K562 (cell line): ENCODE measurements around the gene CHCHD5. TPM values are rescaled to one million over a fixed set of nuclear protein-coding genes. Genes with fewer than 3 reads are reported as not detected.
A peak's percentile ranks its signal among the peaks of the same experiment; 100 is the strongest.

Experiments used
- FOXJ3 ChIP-seq: sonication (generic); formaldehyde crosslinking; IDR thresholded peaks from 2 replicates; pipeline ENCODE4 v1.4.0; 2020; ENCODE audit warnings: mild to moderate bottlenecking, missing genetic modification reagents
- FOXP4 ChIP-seq: sonication (generic); formaldehyde crosslinking; IDR thresholded peaks from 2 replicates; pipeline ENCODE4 v1.8.0; 2022; ENCODE audit warnings: mild to moderate bottlenecking, missing genetic modification reagents, borderline replicate concordance
- HCFC1 ChIP-seq: IDR thresholded peaks from 2 replicates; pipeline ENCODE4 v1.6.1; 2012; ENCODE audit warnings: low read depth, low read length, improper control_type of control experiment
- NR2C2 ChIP-seq, 2 experiments: fragments of 200-800 bp in 1 of 2; sonication (Bioruptor generic) in 1 of 2; sonication (generic) in 1 of 2; formaldehyde crosslinking in 1 of 2; IDR thresholded peaks; 2 replicates each; pipeline versions ENCODE4 v1.6.1 to v1.8.0; 2016 to 2022; ENCODE audit warnings: mild to moderate bottlenecking in 1 of 2, missing compliant biosample characterization in 1 of 2, missing genetic modification characterization in 1 of 2, missing genetic modification reagents in 1 of 2
- PATZ1 ChIP-seq: fragments of 250-450 bp; sonication (Bioruptor Pico); IDR thresholded peaks from 2 replicates; pipeline ENCODE4 v1.5.0; 2020; ENCODE audit warnings: mild to moderate bottlenecking, borderline replicate concordance
- PHB ChIP-seq: fragments of 250-450 bp; sonication (Bioruptor Pico); IDR thresholded peaks from 2 replicates; pipeline ENCODE4 v1.5.0; 2021
- TEAD1 ChIP-seq, 2 experiments: fragments of 450-650 bp in 1 of 2; sonication (generic) in 1 of 2; formaldehyde crosslinking; IDR thresholded peaks; 2 replicates each; pipeline versions ENCODE4 v1.4.0 to v1.8.0; 2020 to 2022; ENCODE audit warnings: mild to moderate bottlenecking in 2 of 2, missing genetic modification reagents in 1 of 2
- WHSC1 ChIP-seq: IDR thresholded peaks from one replicate; pipeline ENCODE4 v1.6.1; 2012; ENCODE audit warnings: low read length, control low read depth, inconsistent platforms
- ZBTB7A ChIP-seq: IDR thresholded peaks from 2 replicates; pipeline ENCODE4 v1.6.1; 2011; ENCODE audit warnings: low read depth, mild to moderate bottlenecking, low read length, moderate library complexity, borderline replicate concordance; ENCODE audit not compliant: control insufficient read depth
- ZNF124 ChIP-seq: sonication (generic); formaldehyde crosslinking; IDR thresholded peaks from 2 replicates; pipeline ENCODE4 v1.8.1; 2022; ENCODE audit warnings: missing genetic modification reagents
- polyA plus RNA-seq, 8 experiments: library from polyadenylated mRNA; depleted of rRNA in 4 of 8; stranded (reverse) in 5 of 8; unstranded in 3 of 8; fragments of >200 nt; fragmentation: Nextera tagmentation in 2 of 8; fragmentation: Illumina TruSeq in 1 of 8; extraction: Ambion mirVana in 2 of 8; extraction: Trizol in 1 of 8; gene quantifications; 2 replicates each; pipeline versions ENCODE4 v1.2.1 to v1.2.3, GENCODE V29; 2011 to 2014; ENCODE audit warnings: inconsistent platforms in 1 of 8, missing spikeins in 1 of 8
- total RNA-seq, 7 experiments: library from RNA; depleted of rRNA in 6 of 7; stranded (reverse); fragments of >200 nt in 6 of 7; fragmentation: Illumina TruSeq in 2 of 7; extraction: Trizol in 2 of 7; gene quantifications; 2 replicates each; pipeline versions ENCODE4 v1.2.1 to v1.2.3, GENCODE V29; 2011 to 2021; ENCODE audit warnings: low replicate concordance in 1 of 7
- TF ChIP-seq, protein P1 (sequence below): sonication (generic); formaldehyde crosslinking; IDR thresholded peaks from 2 replicates; pipeline ENCODE4 v1.4.0; 2020; ENCODE audit warnings: mild to moderate bottlenecking, missing genetic modification reagents
- TF ChIP-seq, protein P2 (sequence below), 2 experiments: IDR thresholded peaks; 2 replicates each; pipeline ENCODE4 v1.6.1; 2012; ENCODE audit warnings: improper control_type of control experiment in 2 of 2, low read depth in 2 of 2, low read length in 2 of 2, borderline replicate concordance in 1 of 2
- TF ChIP-seq, protein P3 (sequence below): fragments of 450-650 bp; formaldehyde crosslinking; IDR thresholded peaks from 2 replicates; pipeline ENCODE4 v1.4.0; 2020; ENCODE audit warnings: mild to moderate bottlenecking, moderate library complexity
- TF ChIP-seq, protein P4 (sequence below): fragments of 250-450 bp; sonication (Bioruptor Pico); IDR thresholded peaks from 2 replicates; pipeline ENCODE4 v1.8.0; 2022; ENCODE audit warnings: moderate library complexity, mild to moderate bottlenecking, inconsistent platforms

Gene CHCHD5
- total and polyA plus RNA-seq, 9 of the 15 experiments (the other 6 are each of a cell fraction or from before 2014, with no cell fraction given) = 7.4 to 79.3 (median 33.4) TPM

- TF ChIP-seq PHB (CRISPR knock-in tag) (no peak), ZNF124 (CRISPR knock-in tag) (no peak), WHSC1 (no peak), ZBTB7A (no peak; the same call in 1 of the 2 replicates), TEAD1 (CRISPR knock-in tag; IDR thresholded peaks at IDR 0.05) (peak in 1 of 2 experiments; percentile 72; a peak in 2 of 4 replicates), NR2C2 (CRISPR knock-in tag; IDR thresholded peaks at IDR 0.05) (peak; percentile 45; the same call in 1 of the 2 replicates), NR2C2 (tag; IDR thresholded peaks at IDR 0.05) (peak; percentile 95), PATZ1 (CRISPR knock-in tag) (no peak), FOXP4 (CRISPR knock-in tag) (peak; percentile 69; the same call in 1 of the 2 replicates), HCFC1 (peak; percentile 90), FOXJ3 (CRISPR knock-in tag) (no peak)
- TF ChIP-seq, protein P1, sequence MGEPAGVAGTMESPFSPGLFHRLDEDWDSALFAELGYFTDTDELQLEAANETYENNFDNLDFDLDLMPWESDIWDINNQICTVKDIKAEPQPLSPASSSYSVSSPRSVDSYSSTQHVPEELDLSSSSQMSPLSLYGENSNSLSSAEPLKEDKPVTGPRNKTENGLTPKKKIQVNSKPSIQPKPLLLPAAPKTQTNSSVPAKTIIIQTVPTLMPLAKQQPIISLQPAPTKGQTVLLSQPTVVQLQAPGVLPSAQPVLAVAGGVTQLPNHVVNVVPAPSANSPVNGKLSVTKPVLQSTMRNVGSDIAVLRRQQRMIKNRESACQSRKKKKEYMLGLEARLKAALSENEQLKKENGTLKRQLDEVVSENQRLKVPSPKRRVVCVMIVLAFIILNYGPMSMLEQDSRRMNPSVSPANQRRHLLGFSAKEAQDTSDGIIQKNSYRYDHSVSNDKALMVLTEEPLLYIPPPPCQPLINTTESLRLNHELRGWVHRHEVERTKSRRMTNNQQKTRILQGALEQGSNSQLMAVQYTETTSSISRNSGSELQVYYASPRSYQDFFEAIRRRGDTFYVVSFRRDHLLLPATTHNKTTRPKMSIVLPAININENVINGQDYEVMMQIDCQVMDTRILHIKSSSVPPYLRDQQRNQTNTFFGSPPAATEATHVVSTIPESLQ (CRISPR knock-in tag) = peak; percentile 65; the same call in 1 of the 2 replicates
- TF ChIP-seq, protein P2, sequence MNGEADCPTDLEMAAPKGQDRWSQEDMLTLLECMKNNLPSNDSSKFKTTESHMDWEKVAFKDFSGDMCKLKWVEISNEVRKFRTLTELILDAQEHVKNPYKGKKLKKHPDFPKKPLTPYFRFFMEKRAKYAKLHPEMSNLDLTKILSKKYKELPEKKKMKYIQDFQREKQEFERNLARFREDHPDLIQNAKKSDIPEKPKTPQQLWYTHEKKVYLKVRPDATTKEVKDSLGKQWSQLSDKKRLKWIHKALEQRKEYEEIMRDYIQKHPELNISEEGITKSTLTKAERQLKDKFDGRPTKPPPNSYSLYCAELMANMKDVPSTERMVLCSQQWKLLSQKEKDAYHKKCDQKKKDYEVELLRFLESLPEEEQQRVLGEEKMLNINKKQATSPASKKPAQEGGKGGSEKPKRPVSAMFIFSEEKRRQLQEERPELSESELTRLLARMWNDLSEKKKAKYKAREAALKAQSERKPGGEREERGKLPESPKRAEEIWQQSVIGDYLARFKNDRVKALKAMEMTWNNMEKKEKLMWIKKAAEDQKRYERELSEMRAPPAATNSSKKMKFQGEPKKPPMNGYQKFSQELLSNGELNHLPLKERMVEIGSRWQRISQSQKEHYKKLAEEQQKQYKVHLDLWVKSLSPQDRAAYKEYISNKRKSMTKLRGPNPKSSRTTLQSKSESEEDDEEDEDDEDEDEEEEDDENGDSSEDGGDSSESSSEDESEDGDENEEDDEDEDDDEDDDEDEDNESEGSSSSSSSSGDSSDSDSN (IDR thresholded peaks at IDR 0.05; ENCODE audit: borderline replicate concordance in 1 of 2, low read depth in 2 of 2, low read length in 2 of 2) = peak in 1 of 2 experiments; percentile 45; a peak in 1 of 4 replicates
- TF ChIP-seq, protein P3, sequence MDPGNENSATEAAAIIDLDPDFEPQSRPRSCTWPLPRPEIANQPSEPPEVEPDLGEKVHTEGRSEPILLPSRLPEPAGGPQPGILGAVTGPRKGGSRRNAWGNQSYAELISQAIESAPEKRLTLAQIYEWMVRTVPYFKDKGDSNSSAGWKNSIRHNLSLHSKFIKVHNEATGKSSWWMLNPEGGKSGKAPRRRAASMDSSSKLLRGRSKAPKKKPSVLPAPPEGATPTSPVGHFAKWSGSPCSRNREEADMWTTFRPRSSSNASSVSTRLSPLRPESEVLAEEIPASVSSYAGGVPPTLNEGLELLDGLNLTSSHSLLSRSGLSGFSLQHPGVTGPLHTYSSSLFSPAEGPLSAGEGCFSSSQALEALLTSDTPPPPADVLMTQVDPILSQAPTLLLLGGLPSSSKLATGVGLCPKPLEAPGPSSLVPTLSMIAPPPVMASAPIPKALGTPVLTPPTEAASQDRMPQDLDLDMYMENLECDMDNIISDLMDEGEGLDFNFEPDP = 0 out of 2 replicates have a peak, but pooled peaks have one; percentile 14
- TF ChIP-seq, protein P4, sequence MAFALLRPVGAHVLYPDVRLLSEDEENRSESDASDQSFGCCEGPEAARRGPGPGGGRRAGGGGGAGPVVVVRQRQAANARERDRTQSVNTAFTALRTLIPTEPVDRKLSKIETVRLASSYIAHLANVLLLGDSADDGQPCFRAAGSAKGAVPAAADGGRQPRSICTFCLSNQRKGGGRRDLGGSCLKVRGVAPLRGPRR = no peak
Observed at GRCh38 chr2:112584134-112584890, at the start of gene CHCHD5 (continued).
